Nephron progenitor cell (in vitro differentiated cells): ENCODE results near the gene SMARCD3.

Experiments used
- DNase-seq: peaks from one replicate; pipeline ENCODE4 v3.0.0; 2021
- H3K27ac Mint-ChIP-seq: 2 replicates; pipeline ENCODE4 v1.8.0; 2021; ENCODE audit warnings: mild to moderate bottlenecking, moderate library complexity, mixed read lengths
- H3K27me3 Mint-ChIP-seq: 2 replicates; pipeline ENCODE4 v1.8.0; 2021; ENCODE audit warnings: mild to moderate bottlenecking, low read depth, mixed read lengths; ENCODE audit not compliant: poor library complexity
- H3K36me3 Mint-ChIP-seq: 2 replicates; pipeline ENCODE4 v1.8.0; 2021; ENCODE audit warnings: low read depth, mixed read lengths
- H3K4me1 Mint-ChIP-seq: 2 replicates; pipeline ENCODE4 v1.8.0; 2021; ENCODE audit warnings: mixed read lengths
- H3K4me3 Mint-ChIP-seq: 2 replicates; pipeline ENCODE4 v1.8.0; 2021; ENCODE audit warnings: mild to moderate bottlenecking, moderate library complexity, mixed read lengths
- H3K9me3 Mint-ChIP-seq: 2 replicates; pipeline ENCODE4 v1.8.0; 2021; ENCODE audit warnings: mild to moderate bottlenecking, moderate library complexity, mixed read lengths
- CTCF ChIP-seq: fragments of 200-600 bp; sonication (generic); IDR thresholded peaks from 2 replicates; pipeline ENCODE4 v1.5.0; 2021; ENCODE audit warnings: antibody characterized with exemption

SMARCD3 gene

GRCh38 chr7:151248346-151249033, at the start of gene SMARCD3:
Gene SMARCD3, minus strand, starts transcription at chr7:151248694. Its CDS starts 132 bp downstream, at chr7:151248562.
- peak; percentile 85 for DNase-seq
- no peak within 1 kb of the TSS for H3K27ac Mint-ChIP-seq
- no peak for TF ChIP-seq CTCF
- H3K27me3 Mint-ChIP-seq = peaks cover 14% of the 10 kb centered on the region
- H3K9me3 Mint-ChIP-seq = no peaks in the 10 kb centered on the region
- peak within 1 kb of the TSS; percentile 91 for H3K4me3 Mint-ChIP-seq
- no peaks in the 10 kb centered on the region for H3K36me3 Mint-ChIP-seq
- peaks cover 82% of the 10 kb centered on the region for H3K4me1 Mint-ChIP-seq

- Mint-ChIP-seq H3K4me3 (no peak overlapping the region), H3K36me3 (no peaks in the 10 kb centered on the region), H3K27ac (no peak overlapping the region), H3K4me1 (no peaks in the 10 kb centered on the region), H3K9me3 (peaks cover 22% of the 10 kb centered on the region), H3K27me3 (peaks cover 80% of the 10 kb centered on the region)
- TF ChIP-seq CTCF = no peak
- DNase-seq = no peak
These were observed 47.9 kb upstream of the SMARCD3 start for GRCh38 chr7:151296202-151296992.

- Mint-ChIP-seq H3K36me3 (no peaks in the 10 kb centered on the region), H3K4me3 (no peak overlapping the region)
These were observed 44.4 kb upstream of the SMARCD3 start for GRCh38 chr7:151292850-151293249.

GRCh38 chr7:151291206-151291605, 42.7 kb upstream of the SMARCD3 start:
- no peaks in the 10 kb centered on the region for H3K36me3 Mint-ChIP-seq
- H3K27ac Mint-ChIP-seq = no peak overlapping the region
- H3K9me3 Mint-ChIP-seq = peaks cover 14% of the 10 kb centered on the region
- no peak for TF ChIP-seq CTCF
- no peaks in the 10 kb centered on the region for H3K4me1 Mint-ChIP-seq
- DNase-seq = no peak
- peaks cover 47% of the 10 kb centered on the region for H3K27me3 Mint-ChIP-seq
- H3K4me3 Mint-ChIP-seq = no peak overlapping the region

More at GRCh38 chr7:151292850-151293249, 44.4 kb upstream of the SMARCD3 start:
- H3K27ac Mint-ChIP-seq = no peak overlapping the region
- H3K4me1 Mint-ChIP-seq = no peaks in the 10 kb centered on the region
- DNase-seq = no peak
- H3K9me3 Mint-ChIP-seq = peaks cover 14% of the 10 kb centered on the region
- peaks cover 54% of the 10 kb centered on the region for H3K27me3 Mint-ChIP-seq
- TF ChIP-seq CTCF = no peak

GRCh38 chr7:151290355-151290760, 41.9 kb upstream of the SMARCD3 start:
- TF ChIP-seq CTCF = no peak
- no peak overlapping the region for H3K27ac Mint-ChIP-seq
- H3K4me3 Mint-ChIP-seq = no peak overlapping the region
- H3K27me3 Mint-ChIP-seq = peaks cover 43% of the 10 kb centered on the region
- DNase-seq = no peak
- H3K9me3 Mint-ChIP-seq = peaks cover 7% of the 10 kb centered on the region
- H3K36me3 Mint-ChIP-seq = no peaks in the 10 kb centered on the region
- no peaks in the 10 kb centered on the region for H3K4me1 Mint-ChIP-seq
